ENCODE results near the gene ATP9A. TPM values are rescaled to one million over a fixed set of nuclear protein-coding genes. Genes with fewer than 3 reads are reported as not detected.

ATP9A gene
- total and polyA plus RNA-seq, 2 donors (not counting 3 experiments of a cell fraction or from before 2014, with no cell fraction given): 20.9 to 41.5 TPM

- Histone ChIP-seq H3K9me1 (replicated peaks; ENCODE audit: control insufficient read depth, extremely low read depth, insufficient read depth, low read length) (no peaks in the 10 kb centered on the region), H3K9me3 (replicated peaks; ENCODE audit: control insufficient read depth, insufficient read depth, low read length) (no peaks in the 10 kb centered on the region), H2AFZ (ENCODE audit: low read depth, low read length) (no peak overlapping the region), H3K79me2 (ENCODE audit: control insufficient read depth, insufficient read depth, low read length) (no peaks in the 10 kb centered on the region), H3K4me1 (ENCODE audit: control insufficient read depth, extremely low read depth, insufficient read depth, low read length) (peaks cover 42% of the 10 kb centered on the region), H3K27me3 (ENCODE audit: control insufficient read depth in 2 of 2, insufficient read depth in 2 of 2, low read length in 2 of 2) (no peaks in the 10 kb centered on the region), H3K4me3 (replicated peaks in 1 of 3; ENCODE audit: insufficient read depth in 1 of 3, low read depth in 1 of 3, low read length in 3 of 3) (no peak overlapping the region), H3K27ac (ENCODE audit: insufficient read depth, low read depth, low read length) (peak overlapping the region; percentile 99), H3K9ac (replicated peaks; ENCODE audit: extremely low read depth, insufficient read depth, low read length) (peak overlapping the region; percentile 62), H3K4me2 (ENCODE audit: insufficient read depth, low read length) (peak overlapping the region; percentile 29), H3K36me3 (ENCODE audit: control insufficient read depth in 2 of 2, extremely low read depth in 1 of 2, insufficient read depth in 2 of 2, low read length in 2 of 2) (peaks cover 0 to 4% of the 10 kb centered on the region in 2 experiments), H4K20me1 (replicated peaks; ENCODE audit: control insufficient read depth, extremely low read depth, insufficient read depth, low read length) (no peaks in the 10 kb centered on the region)
- ChIA-PET CTCF (interaction anchor here (1.6 kb wide), 1 partner anchor 34 kb away, joined by 3 read pairs; no protein-coding TSS in a partner anchor), POLR2A (no interaction called here)
- no TSS peak for BruUV-seq (replicated peaks)
- intact Hi-C loops (cut with micrococcal nuclease): no loop called here
- peak; percentile 73 for FAIRE-seq
- no peak for TF ChIP-seq FOS (IDR thresholded peaks at IDR 0.05; ENCODE audit: borderline replicate concordance, insufficient read depth, low read length)
- TF ChIP-seq POLR2A (IDR thresholded peaks at IDR 0.05; ENCODE audit: low read depth, low read length): no peak
- TF ChIP-seq GATA2 (IDR thresholded peaks at IDR 0.05; ENCODE audit: insufficient read depth, insufficient read length, low read depth, low read length): no peak
- TF ChIP-seq MYC (IDR thresholded peaks at IDR 0.05; ENCODE audit: low read depth, low read length): no peak
- TF ChIP-seq, protein P1, sequence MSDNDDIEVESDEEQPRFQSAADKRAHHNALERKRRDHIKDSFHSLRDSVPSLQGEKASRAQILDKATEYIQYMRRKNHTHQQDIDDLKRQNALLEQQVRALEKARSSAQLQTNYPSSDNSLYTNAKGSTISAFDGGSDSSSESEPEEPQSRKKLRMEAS (IDR thresholded peaks at IDR 0.05; ENCODE audit: insufficient read depth, insufficient read length): no peak
- peak; percentile 80 for TF ChIP-seq JUN (IDR thresholded peaks at IDR 0.05; ENCODE audit: borderline replicate concordance, insufficient read depth, insufficient read length, low read depth)
- peak; percentile 39 for TF ChIP-seq POLR2AphosphoS5 (IDR thresholded peaks at IDR 0.05; ENCODE audit: insufficient read depth, low read depth, low read length)
- TF ChIP-seq, protein P2, sequence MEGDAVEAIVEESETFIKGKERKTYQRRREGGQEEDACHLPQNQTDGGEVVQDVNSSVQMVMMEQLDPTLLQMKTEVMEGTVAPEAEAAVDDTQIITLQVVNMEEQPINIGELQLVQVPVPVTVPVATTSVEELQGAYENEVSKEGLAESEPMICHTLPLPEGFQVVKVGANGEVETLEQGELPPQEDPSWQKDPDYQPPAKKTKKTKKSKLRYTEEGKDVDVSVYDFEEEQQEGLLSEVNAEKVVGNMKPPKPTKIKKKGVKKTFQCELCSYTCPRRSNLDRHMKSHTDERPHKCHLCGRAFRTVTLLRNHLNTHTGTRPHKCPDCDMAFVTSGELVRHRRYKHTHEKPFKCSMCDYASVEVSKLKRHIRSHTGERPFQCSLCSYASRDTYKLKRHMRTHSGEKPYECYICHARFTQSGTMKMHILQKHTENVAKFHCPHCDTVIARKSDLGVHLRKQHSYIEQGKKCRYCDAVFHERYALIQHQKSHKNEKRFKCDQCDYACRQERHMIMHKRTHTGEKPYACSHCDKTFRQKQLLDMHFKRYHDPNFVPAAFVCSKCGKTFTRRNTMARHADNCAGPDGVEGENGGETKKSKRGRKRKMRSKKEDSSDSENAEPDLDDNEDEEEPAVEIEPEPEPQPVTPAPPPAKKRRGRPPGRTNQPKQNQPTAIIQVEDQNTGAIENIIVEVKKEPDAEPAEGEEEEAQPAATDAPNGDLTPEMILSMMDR (IDR thresholded peaks at IDR 0.05; ENCODE audit: extremely low read depth in 1 of 2, insufficient read depth in 1 of 2, low read depth in 1 of 2, low read length in 2 of 2): no peak
- dilution Hi-C loops (cut with MboI; ENCODE audit: extremely low pct_ligation_motif_present, low sequenced_read_pairs): no loop called here
- peak; percentile 93 for DNase-seq (ENCODE audit: low read depth, low spot score)
Measured at GRCh38 chr20:51628533-51629398, 139.4 kb downstream of the ATP9A start.
